ENCODE measurements around the gene RAPGEF1. TPM values are rescaled to one million over a fixed set of nuclear protein-coding genes. Genes with fewer than 3 reads are reported as not detected.

RAPGEF1 gene
- total and polyA plus RNA-seq, 2 of the 13 experiments (the other 11 are each of a cell fraction or from before 2014, with no cell fraction given), result 21.2 to 38.9 TPM

DNA sequence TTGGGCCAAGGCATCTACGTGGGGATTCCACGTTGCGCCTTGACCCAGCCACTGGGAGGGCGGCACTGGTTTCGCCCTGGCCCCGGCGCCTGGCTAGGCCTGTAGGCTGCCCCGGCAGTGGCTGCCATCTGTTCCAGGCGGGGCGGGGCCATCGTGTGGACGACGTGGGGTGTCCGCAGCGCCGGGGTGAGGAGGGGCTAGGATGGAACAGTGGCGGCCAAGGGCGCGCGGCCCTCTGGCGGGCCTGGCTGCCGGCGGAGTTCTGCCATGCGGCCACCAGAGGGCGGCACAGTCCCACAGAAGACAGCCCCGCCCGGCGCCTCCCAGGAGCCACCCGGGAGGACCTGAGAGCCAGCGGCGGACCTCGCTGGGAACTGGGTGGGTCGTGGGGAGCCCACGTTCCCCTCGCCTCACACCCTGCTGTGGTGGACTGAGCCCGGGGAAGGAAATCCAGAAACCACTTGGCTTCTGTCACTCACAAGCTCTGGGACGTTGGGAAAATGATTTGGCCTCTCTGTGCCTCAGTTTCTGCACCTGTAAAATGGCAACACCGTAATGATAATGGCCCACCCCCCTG is 22.6 kb upstream of the RAPGEF1 start (continued):
- TF ChIP-seq MLXIP (CRISPR knock-in tag; IDR thresholded peaks at IDR 0.05; ENCODE audit: borderline replicate concordance) (no peak), TP53 (CRISPR knock-in tag; conservative IDR thresholded peaks at IDR 0.05) (no peak), IKZF5 (CRISPR knock-in tag; IDR thresholded peaks at IDR 0.05) (no peak), ZNF44 (CRISPR knock-in tag; IDR thresholded peaks at IDR 0.05) (no peak), KMT2A (CRISPR knock-in tag; IDR thresholded peaks at IDR 0.05) (no peak), XBP1 (CRISPR knock-in tag; IDR thresholded peaks at IDR 0.05) (no peak), SAFB2 (CRISPR knock-in tag; IDR thresholded peaks at IDR 0.05; ENCODE audit: borderline replicate concordance, low read depth) (no peak), ZNF629 (CRISPR knock-in tag; conservative IDR thresholded peaks at IDR 0.05) (peak; percentile 91), ZNF562 (CRISPR knock-in tag; IDR thresholded peaks at IDR 0.05; ENCODE audit: borderline replicate concordance) (no peak), STAG1 (CRISPR knock-in tag; IDR thresholded peaks at IDR 0.05) (peak; percentile 98), ZNF318 (CRISPR knock-in tag; IDR thresholded peaks at IDR 0.05) (no peak), ZNF790 (CRISPR knock-in tag; IDR thresholded peaks at IDR 0.05; ENCODE audit: borderline replicate concordance) (no peak), ZNF253 (CRISPR knock-in tag; IDR thresholded peaks at IDR 0.05; ENCODE audit: borderline replicate concordance) (no peak), TFE3 (CRISPR knock-in tag; IDR thresholded peaks at IDR 0.05) (no peak), FOXJ3 (CRISPR knock-in tag; IDR thresholded peaks at IDR 0.05; ENCODE audit: borderline replicate concordance) (no peak), MAF1 (CRISPR knock-in tag; IDR thresholded peaks at IDR 0.05; ENCODE audit: borderline replicate concordance) (no peak)
